Measurements from ENCODE around the gene TRAF7. TPM values are rescaled to one million over a fixed set of nuclear protein-coding genes. Genes with fewer than 3 reads are reported as not detected.
"Not testable (repeated sequence)": the region's sequence is repeated elsewhere in the genome, so short reads cannot be mapped to it uniquely, and the experiment has no call there.

TRAF7 gene
- total RNA-seq, 2 experiments from 2014 or later: 50.2 to 51.8 TPM

- not testable (repeated sequence) for ATAC-seq (ENCODE audit: low read depth); H3K36me3 Mint-ChIP-seq; H3K27ac Mint-ChIP-seq; H3K9me3 Mint-ChIP-seq; H3K27me3 Mint-ChIP-seq; DNase-seq; H3K4me3 Mint-ChIP-seq; H3K4me1 Mint-ChIP-seq
- POLR2A ChIA-PET: interaction anchor here (1.0 kb wide), 1 partner anchor 29 kb away, joined by 3 read pairs; the partner anchor contains the start of gene TRAF7
Observed at GRCh38 chr16:2126161-2126743, 29.3 kb upstream of the TRAF7 start.

DNA sequence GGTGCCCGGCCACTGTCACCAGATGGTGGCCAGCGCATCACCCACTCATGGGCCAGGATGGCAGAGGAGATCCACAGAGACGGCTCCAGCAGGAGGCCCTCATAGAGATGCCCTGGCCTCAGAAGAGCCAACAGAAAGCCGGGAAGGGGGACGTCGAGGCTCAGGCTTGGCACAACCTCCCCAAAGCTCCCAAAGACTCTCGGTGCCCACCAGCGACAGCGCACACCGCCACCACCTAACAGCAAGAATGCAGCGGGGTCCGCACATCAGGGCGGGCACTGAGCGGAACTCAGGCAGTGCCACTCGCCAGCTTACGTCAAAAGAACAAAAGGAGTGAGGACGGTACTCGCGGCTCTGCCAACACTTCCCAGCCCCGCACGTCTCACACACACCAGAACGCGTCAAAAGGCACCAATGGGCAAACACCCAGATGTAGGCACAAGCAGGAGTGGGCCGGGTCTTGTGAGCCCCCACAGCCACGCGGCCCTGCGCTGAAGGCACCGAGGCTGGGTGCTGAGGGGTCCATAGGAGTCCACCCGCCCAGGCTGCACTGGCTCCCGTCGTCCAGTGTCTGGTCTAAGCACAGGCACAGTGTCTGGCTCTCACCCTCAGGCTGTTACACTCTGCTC is 28.5 kb upstream of the TRAF7 start:
- not testable (repeated sequence) for DNase-seq; ATAC-seq (ENCODE audit: low read depth)

GRCh38 chr16:2127630-2128280 is 27.8 kb upstream of the TRAF7 start:
- H3K27me3 Mint-ChIP-seq; H3K9me3 Mint-ChIP-seq; ATAC-seq (ENCODE audit: low read depth); POLR2A ChIA-PET; H3K36me3 Mint-ChIP-seq; H3K27ac Mint-ChIP-seq; DNase-seq; H3K4me1 Mint-ChIP-seq: not testable (repeated sequence)
- peak overlapping the region; percentile 32 for H3K4me3 Mint-ChIP-seq

More for the DNA sequence above, 28.5 kb upstream of the TRAF7 start:
- not testable (repeated sequence) for H3K4me3 Mint-ChIP-seq, H3K27me3 Mint-ChIP-seq, H3K27ac Mint-ChIP-seq, H3K36me3 Mint-ChIP-seq, H3K4me1 Mint-ChIP-seq, H3K9me3 Mint-ChIP-seq
- POLR2A ChIA-PET: interaction anchor here (1.0 kb wide), 1 partner anchor 28 kb away, joined by 3 read pairs; the partner anchor contains the start of gene TRAF7

DNA sequence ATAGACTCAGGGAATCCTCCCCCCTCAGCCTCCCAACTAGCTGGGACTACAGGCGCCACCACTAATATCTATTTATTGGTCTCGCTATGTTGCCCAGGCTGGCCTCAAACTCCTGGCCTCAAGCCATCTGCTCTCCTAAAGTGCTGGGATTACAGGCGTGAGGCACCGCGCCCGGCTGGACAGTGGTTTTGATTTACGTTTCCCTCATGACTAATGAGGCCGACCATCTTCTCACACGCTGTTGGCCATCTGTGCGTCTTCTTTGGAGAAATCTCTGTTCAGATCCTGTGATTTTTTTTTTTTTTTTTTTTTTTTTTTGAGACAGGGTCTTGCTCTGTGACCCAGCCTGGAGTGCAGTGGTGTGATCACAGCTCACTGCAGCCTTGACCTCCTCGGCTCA is 26.3 kb upstream of the TRAF7 start:
- POLR2A ChIA-PET: interaction anchor here (0.8 kb wide), 1 partner anchor 11 kb away, joined by 3 read pairs; no protein-coding TSS in a partner anchor
- H3K9me3 Mint-ChIP-seq; H3K27me3 Mint-ChIP-seq; ATAC-seq (ENCODE audit: low read depth); H3K4me1 Mint-ChIP-seq; DNase-seq; H3K36me3 Mint-ChIP-seq: not testable (repeated sequence)
- Mint-ChIP-seq H3K27ac (peak overlapping the region; percentile 91), H3K4me3 (peak overlapping the region; percentile 82)

DNA sequence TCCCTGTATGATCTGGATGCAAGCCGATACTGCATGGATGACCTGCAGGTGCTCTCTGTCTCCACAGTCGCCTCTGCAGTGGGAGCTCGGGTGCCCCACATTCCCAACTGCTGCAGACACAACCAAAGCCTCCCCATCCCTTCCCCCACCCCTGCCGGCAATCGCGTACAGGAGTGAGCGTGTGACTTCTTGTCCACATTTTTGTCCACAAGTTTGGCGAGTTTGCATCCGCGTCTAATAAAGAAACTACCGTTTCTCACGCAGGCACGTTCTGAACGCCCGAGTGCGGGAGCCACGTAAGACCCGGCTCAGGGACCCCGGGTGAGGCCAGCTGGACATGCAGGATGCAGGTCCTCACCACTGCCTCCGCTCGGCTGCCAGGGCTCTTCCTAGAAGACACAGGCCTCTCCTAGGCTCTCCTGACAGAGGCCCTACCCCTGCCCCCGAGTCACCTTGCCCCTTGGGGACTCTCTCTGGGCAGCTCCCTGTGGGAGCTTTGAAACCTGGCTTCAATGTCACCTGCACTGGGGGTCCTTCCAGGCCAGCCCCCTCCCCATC is 25.6 kb upstream of the TRAF7 start:
- H3K36me3 Mint-ChIP-seq; H3K4me1 Mint-ChIP-seq; DNase-seq; H3K9me3 Mint-ChIP-seq; H3K27me3 Mint-ChIP-seq; ATAC-seq (ENCODE audit: low read depth); POLR2A ChIA-PET; H3K4me3 Mint-ChIP-seq: not testable (repeated sequence)
- peak overlapping the region; percentile 25 for H3K27ac Mint-ChIP-seq

- H3K27ac Mint-ChIP-seq; POLR2A ChIA-PET; ATAC-seq (ENCODE audit: low read depth); H3K4me1 Mint-ChIP-seq; H3K36me3 Mint-ChIP-seq; H3K9me3 Mint-ChIP-seq; H3K4me3 Mint-ChIP-seq; DNase-seq; H3K27me3 Mint-ChIP-seq: not testable (repeated sequence)
Observed at GRCh38 chr16:2133797-2134196, 21.8 kb upstream of the TRAF7 start.

DNA sequence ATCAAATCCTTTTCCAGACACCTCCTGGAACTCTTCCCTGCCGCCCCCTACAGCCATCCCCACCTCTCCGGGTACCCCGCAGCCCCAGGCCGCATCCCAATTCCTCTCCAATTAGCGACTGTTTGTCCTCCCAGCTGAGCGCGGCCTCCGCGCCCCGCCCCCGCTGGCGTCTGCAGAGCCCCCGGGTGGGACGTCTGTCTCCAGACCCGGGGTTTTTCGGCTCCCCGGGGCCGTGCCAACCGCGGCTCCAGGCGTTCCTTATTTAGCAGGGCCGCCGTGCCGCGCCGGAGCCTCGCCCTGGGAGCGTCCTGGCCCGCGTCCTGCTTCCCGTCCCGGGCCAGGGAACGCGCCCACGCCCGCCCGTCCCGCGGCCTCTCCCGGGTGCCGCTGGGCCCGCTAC is 20.5 kb upstream of the TRAF7 start:
- H3K27ac Mint-ChIP-seq; H3K9me3 Mint-ChIP-seq; H3K4me1 Mint-ChIP-seq; DNase-seq; POLR2A ChIA-PET; H3K36me3 Mint-ChIP-seq; ATAC-seq (ENCODE audit: low read depth); H3K27me3 Mint-ChIP-seq: not testable (repeated sequence)
- peak overlapping the region; percentile 86 for H3K4me3 Mint-ChIP-seq

- H3K4me1 Mint-ChIP-seq, H3K36me3 Mint-ChIP-seq, H3K27me3 Mint-ChIP-seq, H3K9me3 Mint-ChIP-seq: not testable (repeated sequence)
- Mint-ChIP-seq H3K27ac (peak within 1 kb of the TSS; percentile 93), H3K4me3 (peak within 1 kb of the TSS; percentile 95)
- peak; percentile 100 for DNase-seq
- peak; percentile 82 for ATAC-seq (ENCODE audit: low read depth)
- POLR2A ChIA-PET: interaction anchor here (1.0 to 1.6 kb wide), 4 partner anchors 19 to 171 kb away, joined by 3 to 8 read pairs (median 5); partner anchors contain the start of genes RPS2 and TRAF7
Observed at GRCh38 chr16:2135770-2136490, 19.7 kb upstream of the TRAF7 start, which contains the start of gene PKD1. Gene PKD1 (minus strand): TSS chr16:2135898. CDS start chr16:2135689, 209 bp downstream.

DNA sequence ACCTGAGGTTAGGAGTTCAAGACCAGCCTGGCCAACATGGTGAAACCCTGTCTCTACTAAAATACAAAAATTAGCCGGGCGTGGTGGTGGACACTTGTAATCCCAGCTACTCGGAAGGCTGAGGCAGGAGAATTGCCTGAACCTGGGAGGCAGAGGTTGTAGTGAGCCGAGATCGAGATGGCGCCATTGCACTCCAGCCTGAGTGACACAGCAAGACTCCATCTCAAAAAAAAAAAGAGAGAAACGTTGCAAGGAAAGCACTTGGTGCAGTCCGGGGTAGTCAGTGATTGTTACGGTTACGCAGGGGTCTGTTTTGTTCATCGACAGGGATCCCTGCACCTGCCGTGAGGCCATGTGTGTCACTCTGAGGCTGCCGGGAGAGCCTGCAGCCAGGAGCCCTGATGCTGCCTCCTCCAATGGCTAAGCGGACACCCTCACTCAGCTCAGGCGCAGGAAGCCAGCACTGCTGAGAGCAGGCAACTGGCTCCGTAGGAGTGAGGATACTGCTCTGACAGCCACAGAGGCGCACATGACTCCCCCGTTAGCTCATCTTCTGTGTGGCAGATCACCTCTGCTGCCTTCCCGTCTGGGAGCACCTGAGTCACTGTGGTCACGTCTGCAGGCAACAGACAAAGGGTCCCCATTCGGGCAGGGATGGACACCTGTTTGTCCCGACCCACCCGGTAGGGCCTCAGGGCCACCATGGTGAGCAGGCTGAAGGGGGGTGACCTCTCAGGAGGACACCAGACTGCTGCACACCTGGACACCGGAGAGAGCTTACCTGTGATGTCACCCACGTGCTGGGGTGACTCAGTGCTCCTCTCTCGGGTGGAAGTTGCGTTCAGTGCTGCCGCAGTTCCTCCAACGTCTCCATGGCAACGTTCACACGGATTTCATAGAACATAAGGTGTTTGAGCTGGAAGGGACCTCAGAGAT is 12.4 kb upstream of the TRAF7 start:
- no peak for DNase-seq
- POLR2A ChIA-PET: interaction anchor here (1.5 kb wide), 1 partner anchor 12 kb away, joined by 6 read pairs; the partner anchor contains the start of gene TRAF7
- no peak for ATAC-seq (ENCODE audit: low read depth)
- H3K27me3 Mint-ChIP-seq: peaks cover 12% of the 10 kb centered on the region
- H3K9me3 Mint-ChIP-seq: no peaks in the 10 kb centered on the region
- no peak overlapping the region for H3K27ac Mint-ChIP-seq
- no peak overlapping the region for H3K4me3 Mint-ChIP-seq
- no peaks in the 10 kb centered on the region for H3K36me3 Mint-ChIP-seq
- peaks cover 2% of the 10 kb centered on the region for H3K4me1 Mint-ChIP-seq

DNA sequence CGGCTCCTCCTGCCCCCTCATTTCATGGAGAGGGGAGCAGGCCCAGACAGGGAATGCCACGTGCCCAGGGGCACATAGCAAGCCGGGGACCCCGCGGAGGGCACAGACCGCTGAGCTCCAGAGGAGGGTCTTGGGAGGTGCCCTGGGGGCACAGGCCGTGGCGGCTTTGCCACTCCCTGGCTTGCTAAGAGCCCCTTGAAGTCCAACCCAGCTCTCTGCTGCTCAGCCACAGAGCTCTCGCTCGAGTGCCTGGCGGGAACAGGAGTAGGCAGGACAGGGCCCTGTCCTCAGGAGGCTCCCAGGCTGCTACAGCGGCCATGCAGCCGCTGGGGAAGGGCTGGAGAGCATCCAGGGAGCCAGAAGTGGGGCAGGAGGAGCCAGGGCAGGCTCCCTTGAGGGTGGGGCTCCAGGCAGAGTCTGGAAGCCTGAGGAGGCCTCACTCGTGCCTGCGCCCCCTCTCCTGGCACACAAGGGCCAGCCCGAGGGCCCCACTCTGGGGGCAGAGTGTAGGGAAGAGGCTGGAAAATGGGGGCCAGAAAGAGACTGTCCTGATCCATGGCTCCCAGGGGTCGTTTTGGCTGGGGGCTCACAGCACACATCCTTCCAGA is 11.6 kb upstream of the TRAF7 start:
- no peak overlapping the region for H3K27ac Mint-ChIP-seq
- H3K27me3 Mint-ChIP-seq: peaks cover 9% of the 10 kb centered on the region
- no peaks in the 10 kb centered on the region for H3K36me3 Mint-ChIP-seq
- no peak overlapping the region for H3K4me3 Mint-ChIP-seq
- POLR2A ChIA-PET: interaction anchor here (1.5 kb wide), 1 partner anchor 11 kb away, joined by 6 read pairs; the partner anchor contains the start of gene TRAF7
- H3K9me3 Mint-ChIP-seq: no peaks in the 10 kb centered on the region
- DNase-seq: no peak
- ATAC-seq (ENCODE audit: low read depth): no peak
- H3K4me1 Mint-ChIP-seq: peaks cover 2% of the 10 kb centered on the region

GRCh38 chr16:2145843-2146242 is 9.7 kb upstream of the TRAF7 start:
- DNase-seq (no peak), ATAC-seq (ENCODE audit: low read depth) (no peak)
- Mint-ChIP-seq H3K4me3 (no peak overlapping the region), H3K9me3 (no peaks in the 10 kb centered on the region), H3K27me3 (peaks cover 9% of the 10 kb centered on the region), H3K4me1 (peaks cover 4% of the 10 kb centered on the region), H3K36me3 (no peaks in the 10 kb centered on the region), H3K27ac (no peak overlapping the region)
- POLR2A ChIA-PET: interaction anchor here (0.6 to 3.1 kb wide), 3 partner anchors 9 to 343 kb away, joined by 3 to 22 read pairs (median 3); partner anchors contain the start of gene TRAF7

DNA sequence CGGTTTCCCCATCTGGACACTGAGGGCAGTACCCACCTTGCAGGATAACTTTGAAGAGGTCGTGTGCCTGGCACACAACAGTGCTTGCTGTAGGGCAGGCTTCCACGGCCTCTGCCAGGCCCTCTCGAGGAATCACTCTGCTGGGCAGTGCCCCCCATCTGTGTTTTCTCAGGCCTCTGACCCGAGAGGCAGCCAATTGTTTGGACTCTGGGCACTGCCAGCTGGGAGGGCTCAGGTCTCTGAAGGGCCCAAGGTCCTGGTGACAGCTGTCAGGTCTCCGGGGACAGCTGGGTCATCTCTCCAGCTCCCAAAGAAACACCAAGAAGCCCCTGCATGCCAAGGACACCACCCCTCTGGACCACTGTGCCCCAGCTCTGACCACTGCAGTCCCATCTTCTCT is 8.2 kb upstream of the TRAF7 start:
- ATAC-seq (ENCODE audit: low read depth) (no peak), DNase-seq (no peak)
- Mint-ChIP-seq H3K4me1 (peaks cover 8% of the 10 kb centered on the region), H3K27me3 (peaks cover 6% of the 10 kb centered on the region), H3K27ac (no peak overlapping the region), H3K9me3 (no peaks in the 10 kb centered on the region), H3K36me3 (peaks cover 5% of the 10 kb centered on the region), H3K4me3 (no peak overlapping the region)
- POLR2A ChIA-PET: interaction anchor here (1.5 to 3.1 kb wide), 3 partner anchors 8 to 138 kb away, joined by 4 to 22 read pairs (median 4); partner anchors contain the start of genes NTHL1, TRAF7 and TSC2
